Pancreas (tissue), 10 donors: ENCODE results near the gene SESTD1. TPM values are rescaled to one million over a fixed set of nuclear protein-coding genes. Genes with fewer than 3 reads are reported as not detected.

Source experiments
- ATAC-seq, 4 donors: fragments of 200-7000 bp; cut with Tn5 transposase; one replicate each; pipeline versions ENCODE4 v1.8.0 to v1.9.1; 2020; ENCODE audit warnings: mild to moderate bottlenecking in 4 of 4, moderate library complexity in 4 of 4
- DNase-seq, 6 donors: peaks; one replicate each; pipeline ENCODE4 v3.0.0-alpha.2; 2020
- FAIRE-seq: peaks from 2 replicates; lab custom pipeline; 2012; peaks lifted over from hg19 to GRCh38; lab: Jason Lieb, UNC
- H3K27ac ChIP-seq, 4 donors: fragments of 200-600 bp; sonication (generic); 1 replicate in 3 of 4; 2 replicates in 1 of 4; pipeline versions ENCODE4 v1.5.0 to v1.8.0; 2020
- H3K27me3 ChIP-seq, 4 donors: fragments of 200-600 bp; one replicate each; pipeline ENCODE4 v1.8.0; 2021
- H3K36me3 ChIP-seq, 3 donors: fragments of 200-600 bp; sonication (generic) in 1 of 3; one replicate each; pipeline versions ENCODE4 v1.5.0 to v1.8.0; 2020 to 2021
- H3K4me1 ChIP-seq, 3 donors: fragments of 200-600 bp; one replicate each; pipeline ENCODE4 v1.8.0; 2021
- H3K4me3 ChIP-seq, 4 donors: fragments of 200-600 bp; sonication (generic) in 2 of 4; one replicate each; pipeline versions ENCODE4 v1.5.0 to v1.8.0; 2020 to 2021
- H3K9me3 ChIP-seq, 4 donors: fragments of 200-600 bp; one replicate each; pipeline ENCODE4 v1.8.0; 2021
- WGBS, 2 donors: extraction: QIAGEN DNeasy Blood & Tissue Kit; methylation state at CpG; one replicate each; pipeline ENCODE4 v1.1.7; 2013; 5-methylcytosine and 5-hydroxymethylcytosine counted together
- intact Hi-C, 3 donors: fragments of 100-400 bp; cut with DNase I; formaldehyde crosslinking; loops; one replicate each; pipeline versions ENCODE4 v1.11.1 to v1.14.2; 2022
- polyA plus RNA-seq, 2 donors: library from polyadenylated mRNA; stranded (reverse); fragments of 200-250 nt; gene quantifications; one replicate each; pipeline ENCODE4 v1.2.3, GENCODE V29; 2013
- total RNA-seq, 6 donors: library from RNA; stranded (reverse); fragmentation: NEBNext Ultra II Directional in 4 of 6; extraction: Animal tissue kit (Norgen Biotek cat#: 25700) in 4 of 6; gene quantifications; one replicate each; pipeline versions ENCODE4 v1.2.1 to v1.2.4, GENCODE V29; 2021 to 2023
- TF ChIP-seq, protein P1 (sequence below), 4 donors: fragments of 200-600 bp; sonication (generic) in 3 of 4; IDR thresholded peaks; one replicate each; pipeline versions ENCODE4 v1.5.0 to v1.8.0; 2021; ENCODE audit warnings: antibody characterized with exemption in 4 of 4
- donor health status: healthy with polysubstance abuse.
- donor health status: DM: no; HTN: no; CAD: no; lungs with moderate emphysema.
- donor health status: DM: no; HTN: no; CAD: no.
- donor health status: control.
- donor health status: control.
- donor health status: Bipolar disorder and iron deficiency.
- donor health status: DM: yes; HTN: yes; CAD: no.
- donor health status: DM: no; HTN: no; CAD: no.
- donor health status: DM: no; HTN: no; CAD: no.
- donor health status: DM: yes; HTN: yes; CAD: no.

Gene SESTD1
- total and polyA plus RNA-seq, 8 donors = 4.0 to 37.0 (median 14.2) TPM

- no peak for FAIRE-seq
- 95 to 96% methylated on average over 1 of the region's 1 CpG for WGBS, 2 donors
- TF ChIP-seq, protein P1, sequence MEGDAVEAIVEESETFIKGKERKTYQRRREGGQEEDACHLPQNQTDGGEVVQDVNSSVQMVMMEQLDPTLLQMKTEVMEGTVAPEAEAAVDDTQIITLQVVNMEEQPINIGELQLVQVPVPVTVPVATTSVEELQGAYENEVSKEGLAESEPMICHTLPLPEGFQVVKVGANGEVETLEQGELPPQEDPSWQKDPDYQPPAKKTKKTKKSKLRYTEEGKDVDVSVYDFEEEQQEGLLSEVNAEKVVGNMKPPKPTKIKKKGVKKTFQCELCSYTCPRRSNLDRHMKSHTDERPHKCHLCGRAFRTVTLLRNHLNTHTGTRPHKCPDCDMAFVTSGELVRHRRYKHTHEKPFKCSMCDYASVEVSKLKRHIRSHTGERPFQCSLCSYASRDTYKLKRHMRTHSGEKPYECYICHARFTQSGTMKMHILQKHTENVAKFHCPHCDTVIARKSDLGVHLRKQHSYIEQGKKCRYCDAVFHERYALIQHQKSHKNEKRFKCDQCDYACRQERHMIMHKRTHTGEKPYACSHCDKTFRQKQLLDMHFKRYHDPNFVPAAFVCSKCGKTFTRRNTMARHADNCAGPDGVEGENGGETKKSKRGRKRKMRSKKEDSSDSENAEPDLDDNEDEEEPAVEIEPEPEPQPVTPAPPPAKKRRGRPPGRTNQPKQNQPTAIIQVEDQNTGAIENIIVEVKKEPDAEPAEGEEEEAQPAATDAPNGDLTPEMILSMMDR (IDR thresholded peaks at IDR 0.05) = no peak
- no peak overlapping the region for H3K4me3 ChIP-seq
- no peak overlapping the region for H3K27ac ChIP-seq
- ATAC-seq = no peak
- intact Hi-C loops = no loop called here
- no peaks in the 10 kb centered on the region for H3K36me3 ChIP-seq
- H3K4me1 ChIP-seq = peaks cover 0 to 15% (median 12%) of the 10 kb centered on the region in 3 donors
- no peaks in the 10 kb centered on the region for H3K27me3 ChIP-seq
- DNase-seq = no peak
- H3K9me3 ChIP-seq = no peaks in the 10 kb centered on the region
Observed at GRCh38 chr2:179238027-179238426, 26.6 kb downstream of the SESTD1 start.

GRCh38 chr2:179237209-179237946 lies 27.3 kb downstream of the SESTD1 start:
- DNase-seq (no peak), FAIRE-seq (no peak), ATAC-seq (no peak)
- H3K27ac ChIP-seq = no peak overlapping the region
- 85 to 89% methylated on average over 3 of the region's 3 CpGs for WGBS, 2 donors
- intact Hi-C loops = no loop called here
- H3K27me3 ChIP-seq = no peaks in the 10 kb centered on the region
- H3K36me3 ChIP-seq = no peaks in the 10 kb centered on the region
- H3K9me3 ChIP-seq = no peaks in the 10 kb centered on the region
- no peak overlapping the region for H3K4me3 ChIP-seq
- TF ChIP-seq, protein P1 (IDR thresholded peaks at IDR 0.05) = no peak
- peaks cover 0 to 15% (median 12%) of the 10 kb centered on the region in 3 donors for H3K4me1 ChIP-seq

- H3K27me3 ChIP-seq = no peaks in the 10 kb centered on the region
- peaks cover 0 to 3% (median 0%) of the 10 kb centered on the region in 4 donors for H3K9me3 ChIP-seq
- WGBS, 2 donors = 93 to 94% methylated on average over 7 of the region's 7 CpGs
- intact Hi-C loops = no loop called here
- H3K4me1 ChIP-seq = peaks cover 0 to 17% (median 15%) of the 10 kb centered on the region in 3 donors
- H3K27ac ChIP-seq = no peak overlapping the region
- DNase-seq = no peak
- H3K4me3 ChIP-seq = no peak overlapping the region
- TF ChIP-seq, protein P1 (IDR thresholded peaks at IDR 0.05) = no peak
- H3K36me3 ChIP-seq = no peaks in the 10 kb centered on the region
- no peak for FAIRE-seq
- ATAC-seq = peak in 1 of 4 donors; percentile 36
Observed at GRCh38 chr2:179235463-179236108, 29.0 kb downstream of the SESTD1 start.

- peak in 2 of 4 donors; percentile 33 to 47 for ATAC-seq
- Histone ChIP-seq H3K9me3 (peaks cover 0 to 3% (median 0%) of the 10 kb centered on the region in 4 donors), H3K27ac (no peak overlapping the region), H3K4me3 (no peak overlapping the region), H3K36me3 (no peaks in the 10 kb centered on the region), H3K27me3 (no peaks in the 10 kb centered on the region), H3K4me1 (peaks cover 0 to 17% (median 15%) of the 10 kb centered on the region in 3 donors)
- TF ChIP-seq, protein P1 (IDR thresholded peaks at IDR 0.05) = no peak
- DNase-seq = no peak
- no peak for FAIRE-seq
- 82 to 84% methylated on average over 2 of the region's 2 CpGs for WGBS, 2 donors
- intact Hi-C loops = no loop called here
Observed at GRCh38 chr2:179234658-179235240, 29.9 kb downstream of the SESTD1 start.
